Parathyroid adenoma (tissue), 2 donors: ENCODE data around the gene FASLG.
"Not testable (repeated sequence)": the region's sequence is repeated elsewhere in the genome, so short reads cannot be mapped to it uniquely, and the experiment has no call there.

ENCODE experiments used
- H2AFZ ChIP-seq: fragments of 300-600 bp; sonication (generic); one replicate; pipeline ENCODE4 v1.7.0; 2017; ENCODE audit warnings: antibody characterized with exemption, mild to moderate bottlenecking
- H3K27ac ChIP-seq: fragments of 300-600 bp; sonication (generic); one replicate; pipeline ENCODE4 v1.7.0; 2017
- H3K27me3 ChIP-seq: fragments of 300-600 bp; sonication (generic); one replicate; pipeline ENCODE4 v1.7.0; 2017; ENCODE audit warnings: low read length; ENCODE audit not compliant: control insufficient read depth, insufficient read depth
- H3K36me3 ChIP-seq: fragments of 300-600 bp; sonication (generic); one replicate; pipeline ENCODE4 v1.7.0; 2017; ENCODE audit warnings: low read length; ENCODE audit not compliant: control insufficient read depth, insufficient read depth
- H3K4me1 ChIP-seq: fragments of 300-600 bp; sonication (generic); one replicate; pipeline ENCODE4 v1.7.0; 2017; ENCODE audit warnings: control low read depth
- H3K4me2 ChIP-seq: fragments of 300-600 bp; sonication (generic); one replicate; pipeline ENCODE4 v1.7.0; 2017; ENCODE audit warnings: low read length
- H3K4me3 ChIP-seq: fragments of 300-600 bp; sonication (generic); one replicate; pipeline ENCODE4 v1.7.0; 2017; ENCODE audit warnings: low read depth, low read length
- H3K79me2 ChIP-seq: fragments of 300-600 bp; sonication (generic); one replicate; pipeline ENCODE4 v1.7.0; 2017; ENCODE audit warnings: control low read depth
- H3K9ac ChIP-seq: fragments of 300-600 bp; sonication (generic); one replicate; pipeline ENCODE4 v1.7.0; 2017; ENCODE audit warnings: mild to moderate bottlenecking
- H3K9me3 ChIP-seq: fragments of 300-600 bp; sonication (generic); one replicate; pipeline ENCODE4 v1.7.0; 2017; ENCODE audit warnings: low read length; ENCODE audit not compliant: control insufficient read depth
- TF ChIP-seq, protein P1 (sequence below): fragments of 300-600 bp; sonication (generic); IDR thresholded peaks from one replicate; pipeline ENCODE4 v1.7.0; 2017; ENCODE audit warnings: antibody characterized with exemption, mild to moderate bottlenecking
- donor health status: primary hyperparathyroidism.

The FASLG gene

DNA sequence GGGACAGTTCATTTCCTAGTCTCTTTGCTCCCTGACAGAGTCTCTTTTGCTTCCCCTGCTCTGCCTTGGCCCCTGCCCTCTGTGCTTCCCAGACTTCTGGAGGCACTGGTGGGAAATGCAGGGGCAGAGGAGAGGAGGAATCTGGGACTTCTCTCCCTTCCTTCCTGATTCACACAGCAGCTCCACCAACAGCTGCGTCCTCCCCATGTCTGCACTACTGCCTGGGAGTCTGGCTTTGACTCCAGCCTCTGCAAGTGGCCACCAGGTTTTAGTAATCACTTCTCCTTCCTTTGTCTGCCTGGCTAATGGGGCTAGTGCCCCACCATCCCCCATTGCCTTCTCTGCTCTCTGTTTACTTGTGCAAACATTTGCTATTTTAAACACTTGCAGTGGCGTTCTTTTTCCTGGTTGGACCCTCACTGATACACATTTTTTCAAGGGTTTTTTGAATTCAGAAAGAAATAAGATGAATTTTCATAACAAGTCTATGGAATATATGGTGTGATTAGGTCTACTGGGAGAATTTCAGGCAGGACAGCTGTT lies 21.9 kb downstream of the FASLG start:
- Histone ChIP-seq H3K36me3 (no peaks in the 10 kb centered on the region), H3K4me2 (peak overlapping the region; percentile 84), H2AFZ (no peak overlapping the region), H3K9me3 (peaks cover 5% of the 10 kb centered on the region), H3K4me3 (peak overlapping the region; percentile 57), H3K27ac (no peak overlapping the region), H3K27me3 (no peaks in the 10 kb centered on the region), H3K79me2 (no peaks in the 10 kb centered on the region), H3K9ac (no peak overlapping the region), H3K4me1 (no peaks in the 10 kb centered on the region)
- TF ChIP-seq, protein P1, sequence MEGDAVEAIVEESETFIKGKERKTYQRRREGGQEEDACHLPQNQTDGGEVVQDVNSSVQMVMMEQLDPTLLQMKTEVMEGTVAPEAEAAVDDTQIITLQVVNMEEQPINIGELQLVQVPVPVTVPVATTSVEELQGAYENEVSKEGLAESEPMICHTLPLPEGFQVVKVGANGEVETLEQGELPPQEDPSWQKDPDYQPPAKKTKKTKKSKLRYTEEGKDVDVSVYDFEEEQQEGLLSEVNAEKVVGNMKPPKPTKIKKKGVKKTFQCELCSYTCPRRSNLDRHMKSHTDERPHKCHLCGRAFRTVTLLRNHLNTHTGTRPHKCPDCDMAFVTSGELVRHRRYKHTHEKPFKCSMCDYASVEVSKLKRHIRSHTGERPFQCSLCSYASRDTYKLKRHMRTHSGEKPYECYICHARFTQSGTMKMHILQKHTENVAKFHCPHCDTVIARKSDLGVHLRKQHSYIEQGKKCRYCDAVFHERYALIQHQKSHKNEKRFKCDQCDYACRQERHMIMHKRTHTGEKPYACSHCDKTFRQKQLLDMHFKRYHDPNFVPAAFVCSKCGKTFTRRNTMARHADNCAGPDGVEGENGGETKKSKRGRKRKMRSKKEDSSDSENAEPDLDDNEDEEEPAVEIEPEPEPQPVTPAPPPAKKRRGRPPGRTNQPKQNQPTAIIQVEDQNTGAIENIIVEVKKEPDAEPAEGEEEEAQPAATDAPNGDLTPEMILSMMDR, result no peak

DNA sequence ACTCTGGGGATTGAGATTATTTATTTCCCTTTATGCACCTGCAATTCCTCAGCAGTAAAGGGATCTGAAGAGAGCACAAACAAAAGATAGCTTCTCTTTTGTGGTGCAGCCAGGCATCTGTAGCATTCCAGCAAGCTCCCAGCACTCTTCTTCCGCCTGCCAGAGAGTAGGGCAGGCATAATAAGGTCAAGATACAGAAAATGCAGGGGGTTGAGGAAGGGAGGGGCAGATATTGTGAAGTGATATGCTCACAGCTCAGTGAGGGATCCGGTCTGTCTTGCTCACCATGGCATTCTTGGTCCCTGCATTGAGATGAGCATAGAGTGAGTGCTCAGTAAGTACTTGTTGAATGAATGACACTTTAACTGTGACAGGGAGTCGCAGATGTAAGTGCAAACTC lies 23.9 kb downstream of the FASLG start:
- Histone ChIP-seq H3K27ac (no peak overlapping the region), H3K4me1 (no peaks in the 10 kb centered on the region), H3K27me3 (no peaks in the 10 kb centered on the region), H3K4me3 (peak overlapping the region; percentile 10), H3K36me3 (no peaks in the 10 kb centered on the region), H2AFZ (no peak overlapping the region), H3K79me2 (no peaks in the 10 kb centered on the region), H3K4me2 (peak overlapping the region; percentile 84), H3K9me3 (peaks cover 5% of the 10 kb centered on the region), H3K9ac (no peak overlapping the region)
- TF ChIP-seq, protein P1, result no peak

DNA sequence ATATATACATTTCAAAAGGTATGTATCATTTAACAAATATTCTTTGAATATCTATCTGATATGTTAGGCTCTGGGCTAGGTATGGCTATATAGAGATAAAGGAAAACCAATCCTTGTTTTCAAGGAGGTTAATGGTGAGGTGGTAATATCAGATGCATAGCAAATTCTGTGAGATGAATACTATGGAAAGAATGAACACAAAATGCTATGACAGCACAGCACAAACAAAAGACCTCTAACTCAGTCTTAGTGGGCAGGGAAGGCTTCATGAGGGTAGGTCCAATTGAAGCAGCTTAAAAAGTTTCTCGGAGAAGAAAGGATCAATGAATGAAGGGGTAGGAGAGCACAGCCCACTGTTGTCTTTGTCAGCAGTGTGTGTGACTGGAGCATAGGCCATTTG lies 27.2 kb downstream of the FASLG start:
- TF ChIP-seq, protein P1, result no peak
- H3K36me3 ChIP-seq, result no peaks in the 10 kb centered on the region
- no peak overlapping the region for H3K9ac ChIP-seq
- no peaks in the 10 kb centered on the region for H3K9me3 ChIP-seq
- no peak overlapping the region for H3K27ac ChIP-seq
- H3K4me2 ChIP-seq, result no peak overlapping the region
- H3K4me1 ChIP-seq, result no peaks in the 10 kb centered on the region
- no peak overlapping the region for H2AFZ ChIP-seq
- no peaks in the 10 kb centered on the region for H3K79me2 ChIP-seq
- H3K27me3 ChIP-seq, result no peaks in the 10 kb centered on the region
- H3K4me3 ChIP-seq, result no peak overlapping the region

DNA sequence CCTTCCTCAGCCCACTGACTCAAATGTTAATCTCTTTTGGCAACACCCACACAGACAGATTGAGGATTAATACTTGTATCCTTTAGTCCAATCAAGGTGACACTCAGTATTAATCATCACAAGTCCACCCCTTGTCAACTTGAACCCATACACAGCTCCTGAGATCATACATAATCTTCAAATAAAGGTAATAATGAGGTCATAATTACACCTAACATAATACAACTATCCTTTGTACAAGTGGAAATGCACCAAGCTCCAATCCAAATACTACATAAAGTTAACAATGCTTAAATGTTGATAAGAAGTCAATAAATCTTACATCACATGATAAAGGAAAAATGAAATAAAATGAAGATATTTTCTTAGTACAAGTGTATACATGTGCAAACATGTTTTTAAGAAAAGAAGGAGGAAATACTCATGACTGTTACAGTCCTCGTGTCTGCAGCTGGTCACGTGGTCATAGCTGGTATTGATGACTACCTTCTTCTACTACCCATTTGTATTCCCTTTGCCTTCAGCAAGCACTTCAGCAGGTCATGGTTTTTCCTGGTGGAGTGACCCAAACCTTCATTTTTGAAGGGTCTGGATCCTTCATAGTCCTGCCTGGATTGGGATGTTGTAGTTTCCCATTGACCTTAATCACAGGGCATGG lies 29.7 kb downstream of the FASLG start:
- H3K79me2 ChIP-seq, H2AFZ ChIP-seq, H3K9me3 ChIP-seq, H3K4me2 ChIP-seq, H3K4me1 ChIP-seq, H3K4me3 ChIP-seq, H3K36me3 ChIP-seq, H3K27ac ChIP-seq, H3K27me3 ChIP-seq, H3K9ac ChIP-seq: not testable (repeated sequence)

DNA sequence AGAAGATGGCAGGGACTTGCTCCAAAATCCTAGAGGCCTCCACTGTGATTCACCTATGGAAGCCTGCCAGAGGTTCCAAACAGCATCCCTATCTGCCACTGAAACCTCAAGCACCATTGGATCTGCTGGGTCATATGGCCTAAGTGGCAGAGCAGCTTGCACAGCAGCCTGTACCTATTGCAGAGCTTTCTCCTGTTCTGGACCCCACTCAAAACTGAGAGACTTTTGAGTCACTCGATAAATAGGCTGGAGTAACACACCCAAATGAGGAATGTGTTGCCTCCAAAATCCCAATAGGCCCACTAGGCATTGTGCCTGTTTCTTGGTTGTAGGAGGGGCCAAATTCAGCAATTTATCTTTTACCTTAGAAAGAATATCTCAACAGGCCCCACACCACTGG lies 32.0 kb downstream of the FASLG start:
- not testable (repeated sequence) for H3K4me1 ChIP-seq, H3K36me3 ChIP-seq, H3K27ac ChIP-seq, H3K9me3 ChIP-seq, H3K79me2 ChIP-seq, H3K4me2 ChIP-seq, H3K9ac ChIP-seq, H3K27me3 ChIP-seq, H3K4me3 ChIP-seq, H2AFZ ChIP-seq
